HFF-Myc (cell line): ENCODE measurements around the gene RASGRF1.

Source experiments
- DNase-seq: peaks from one replicate; pipeline ENCODE4 v3.0.0-alpha.2; 2011; ENCODE audit warnings: low read depth; ENCODE audit errors: extremely low read depth
- H3K4me3 ChIP-seq: replicated peaks from 2 replicates; pipeline ENCODE4 v1.5.1; 2011; ENCODE audit warnings: low read depth, mild to moderate bottlenecking, control low read depth, low read length
- TF ChIP-seq, protein P1 (sequence below): IDR thresholded peaks from 2 replicates; pipeline ENCODE4 v1.5.1; 2012; ENCODE audit warnings: mild to moderate bottlenecking, low read depth, low read length, control low read depth; ENCODE audit errors: missing control alignments

RASGRF1 gene

DNA sequence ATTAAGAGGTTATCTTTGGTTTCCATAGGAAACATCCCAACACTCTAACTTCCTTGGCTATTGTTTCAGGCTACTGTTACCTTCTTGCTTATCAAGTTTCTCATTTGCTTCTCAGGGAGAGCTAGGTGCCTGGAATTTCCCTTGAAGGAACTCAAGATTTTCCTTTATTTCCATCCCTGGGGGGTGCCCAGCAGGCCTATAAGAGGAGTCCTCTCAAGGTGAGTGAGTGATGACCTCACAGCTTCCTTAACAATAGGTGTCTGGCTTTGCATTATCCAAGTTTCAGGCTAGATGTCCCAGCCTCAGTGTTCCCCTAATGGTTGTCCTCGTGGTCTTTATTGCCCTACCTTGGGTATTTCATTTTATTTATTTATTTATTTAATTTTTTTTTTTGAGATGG is 133.6 kb downstream of the RASGRF1 start:
- H3K4me3 ChIP-seq: no peak overlapping the region
- TF ChIP-seq, protein P1, sequence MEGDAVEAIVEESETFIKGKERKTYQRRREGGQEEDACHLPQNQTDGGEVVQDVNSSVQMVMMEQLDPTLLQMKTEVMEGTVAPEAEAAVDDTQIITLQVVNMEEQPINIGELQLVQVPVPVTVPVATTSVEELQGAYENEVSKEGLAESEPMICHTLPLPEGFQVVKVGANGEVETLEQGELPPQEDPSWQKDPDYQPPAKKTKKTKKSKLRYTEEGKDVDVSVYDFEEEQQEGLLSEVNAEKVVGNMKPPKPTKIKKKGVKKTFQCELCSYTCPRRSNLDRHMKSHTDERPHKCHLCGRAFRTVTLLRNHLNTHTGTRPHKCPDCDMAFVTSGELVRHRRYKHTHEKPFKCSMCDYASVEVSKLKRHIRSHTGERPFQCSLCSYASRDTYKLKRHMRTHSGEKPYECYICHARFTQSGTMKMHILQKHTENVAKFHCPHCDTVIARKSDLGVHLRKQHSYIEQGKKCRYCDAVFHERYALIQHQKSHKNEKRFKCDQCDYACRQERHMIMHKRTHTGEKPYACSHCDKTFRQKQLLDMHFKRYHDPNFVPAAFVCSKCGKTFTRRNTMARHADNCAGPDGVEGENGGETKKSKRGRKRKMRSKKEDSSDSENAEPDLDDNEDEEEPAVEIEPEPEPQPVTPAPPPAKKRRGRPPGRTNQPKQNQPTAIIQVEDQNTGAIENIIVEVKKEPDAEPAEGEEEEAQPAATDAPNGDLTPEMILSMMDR: no peak
- no peak for DNase-seq

DNA sequence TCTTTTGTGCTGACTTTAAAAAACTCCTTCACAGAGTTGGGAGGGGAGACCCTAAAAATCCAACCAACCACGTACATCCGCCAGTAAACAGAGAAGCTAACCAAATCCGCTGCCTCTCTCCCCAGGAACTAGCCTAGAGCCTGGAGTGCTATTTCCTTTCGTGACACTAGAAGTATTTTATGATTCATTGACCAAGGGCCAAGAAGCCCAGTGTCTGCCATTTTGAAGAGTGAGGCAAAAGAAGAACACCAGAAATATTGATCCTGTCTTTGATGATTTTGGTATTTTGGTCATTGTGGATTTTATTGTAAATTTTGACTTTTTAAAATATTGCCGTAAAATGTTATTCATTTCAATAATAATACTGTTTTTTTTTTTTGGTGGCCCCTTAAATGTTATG is 135.2 kb downstream of the RASGRF1 start:
- no peak overlapping the region for H3K4me3 ChIP-seq
- DNase-seq: no peak
- TF ChIP-seq, protein P1: no peak

DNA sequence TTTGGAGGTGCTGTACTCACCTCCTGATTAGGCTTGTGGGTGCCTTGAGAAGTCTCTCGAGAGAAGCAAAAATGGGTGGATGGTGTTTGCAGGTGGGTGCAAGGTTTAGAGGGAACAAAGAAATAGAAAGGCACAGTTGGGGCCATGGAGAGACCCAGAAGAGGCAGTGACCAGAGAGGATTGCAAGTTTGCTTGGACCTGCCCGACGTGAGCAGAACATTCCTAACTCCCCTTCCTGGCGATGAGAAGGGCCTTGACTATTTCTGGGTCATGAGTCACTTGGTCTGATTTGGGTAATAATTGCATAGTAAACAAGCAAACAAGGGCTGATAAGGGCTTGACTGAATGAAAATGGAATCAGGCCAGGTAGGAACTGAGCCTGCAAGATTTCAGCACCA is 138.7 kb downstream of the RASGRF1 start:
- H3K4me3 ChIP-seq: no peak overlapping the region
- TF ChIP-seq, protein P1: no peak
- no peak for DNase-seq

DNA sequence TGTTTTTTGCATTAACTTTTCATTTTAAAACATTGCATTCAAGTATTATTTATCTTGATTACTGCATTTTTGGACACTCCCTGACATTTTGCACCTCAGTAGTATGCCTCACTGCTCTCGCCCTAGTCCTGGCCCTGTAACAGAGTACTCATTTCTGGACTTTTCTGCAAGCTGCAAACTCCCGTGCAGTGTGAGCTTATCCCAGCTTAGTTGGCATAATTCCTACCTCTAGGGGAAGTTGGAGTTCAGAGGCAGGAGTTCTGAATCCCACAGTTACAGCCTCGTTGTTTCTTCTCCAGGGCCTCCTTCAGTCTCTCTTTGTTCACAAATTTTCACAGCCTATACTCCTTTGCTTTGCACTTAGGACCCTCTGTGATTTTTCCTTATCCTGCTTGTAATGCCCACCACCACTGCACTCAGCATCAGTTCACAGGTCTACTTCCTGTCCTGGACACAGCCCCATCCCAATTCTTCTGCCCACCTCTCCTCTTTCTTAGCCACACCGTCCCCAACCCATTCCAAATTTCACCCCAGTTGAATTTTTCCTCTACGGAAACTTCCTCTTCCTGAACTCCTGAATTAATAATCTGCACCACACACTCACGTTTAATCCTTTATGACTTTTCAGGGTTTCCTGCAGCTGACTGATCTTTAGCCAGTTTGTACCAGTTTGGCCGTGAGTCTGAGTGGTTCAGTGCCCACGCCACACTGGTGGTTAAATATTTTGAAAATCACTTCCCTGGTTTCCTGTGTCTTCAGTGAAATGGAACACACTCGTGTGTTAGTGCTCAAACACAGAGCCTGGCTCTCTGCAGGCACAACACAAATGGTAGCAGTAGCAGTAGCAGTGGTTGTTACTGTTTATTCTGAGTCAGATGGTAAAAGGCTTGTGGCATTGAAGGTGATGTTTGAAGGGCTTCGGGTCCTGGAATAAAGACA is 139.4 kb downstream of the RASGRF1 start:
- TF ChIP-seq, protein P1: peak; percentile 27

DNA sequence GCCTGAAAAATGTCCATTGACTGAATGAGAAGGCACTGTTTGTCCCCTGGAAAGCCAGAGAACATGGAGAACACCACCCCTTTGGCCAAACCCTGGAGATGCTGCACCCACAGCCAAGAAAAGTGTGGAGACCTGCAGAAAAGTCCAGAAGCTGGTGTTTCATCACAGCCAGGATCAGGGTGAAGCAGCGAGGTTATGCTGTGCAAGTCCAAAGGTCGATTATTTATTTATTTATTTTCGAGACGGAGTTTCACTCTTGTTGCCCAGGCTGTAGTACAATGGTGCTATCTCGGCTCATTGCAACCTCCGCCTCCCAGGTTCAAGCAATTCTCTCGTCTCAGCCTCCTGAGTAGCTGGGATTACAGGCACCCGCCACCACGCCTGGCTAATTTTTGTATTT is 140.2 kb downstream of the RASGRF1 start:
- TF ChIP-seq, protein P1: no peak
- no peak for DNase-seq
- H3K4me3 ChIP-seq: no peak overlapping the region

More for the DNA sequence above, 139.4 kb downstream of the RASGRF1 start:
- H3K4me3 ChIP-seq: no peak overlapping the region
- no peak for DNase-seq

DNA sequence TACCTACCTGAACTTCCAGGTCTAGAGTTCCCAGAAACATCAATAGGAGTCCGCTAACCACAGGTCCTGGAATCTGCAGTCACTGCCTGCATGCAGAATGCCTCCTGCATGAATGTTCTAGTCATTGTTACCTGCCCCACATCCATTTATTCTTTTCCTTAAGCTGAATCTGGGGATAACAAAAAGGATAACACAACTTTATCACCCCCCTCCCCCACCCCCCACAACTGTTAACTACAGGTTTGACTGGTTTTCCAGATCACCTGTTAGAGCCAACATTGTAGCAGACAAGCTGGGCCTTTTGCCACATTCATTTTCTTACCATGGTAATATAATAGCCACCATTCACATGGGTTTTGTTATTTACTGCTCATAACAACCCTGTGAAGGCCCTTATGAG is 141.1 kb downstream of the RASGRF1 start:
- no peak overlapping the region for H3K4me3 ChIP-seq
- DNase-seq: no peak
- TF ChIP-seq, protein P1: no peak

DNA sequence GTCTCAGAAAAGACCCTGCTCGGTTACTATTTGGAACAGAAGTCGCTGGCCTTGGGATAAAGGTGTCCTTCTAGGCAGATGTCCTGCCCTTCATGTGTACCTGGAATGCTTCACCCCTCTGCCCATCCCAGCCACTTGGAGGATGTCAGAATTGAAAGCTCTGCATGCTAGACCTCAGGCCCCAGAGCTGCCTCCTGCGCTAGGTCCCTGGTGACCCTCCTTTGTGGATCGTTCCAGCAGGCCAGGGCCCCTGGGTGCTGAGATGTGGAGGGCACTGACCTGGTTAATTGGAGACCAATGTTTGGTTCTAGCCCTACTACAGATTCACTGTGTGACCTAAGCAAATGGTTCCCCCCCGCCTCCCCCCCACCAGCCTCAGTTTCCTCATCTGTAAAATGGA is 143.1 kb downstream of the RASGRF1 start:
- no peak for DNase-seq
- H3K4me3 ChIP-seq: no peak overlapping the region
- TF ChIP-seq, protein P1: no peak
